Measurements from ENCODE around the gene TTC9. TPM values are rescaled to one million over a fixed set of nuclear protein-coding genes. Genes with fewer than 3 reads are reported as not detected.

TTC9 gene
- total RNA-seq, 4 donors from 2014 or later = 6.3 to 10.2 (median 8.7) TPM

GRCh38 chr14:70721542-70721941 is 79.8 kb downstream of the TTC9 start:
- TF ChIP-seq CTCF (IDR thresholded peaks at IDR 0.05) (no peak), POLR2A (IDR thresholded peaks at IDR 0.05) (no peak)

GRCh38 chr14:70722418-70722817 is 80.7 kb downstream of the TTC9 start:
- DNase-seq (ENCODE audit: low spot score in 2 of 2) = no peak
- TF ChIP-seq CTCF (IDR thresholded peaks at IDR 0.05) = no peak
- no peak for TF ChIP-seq POLR2A (IDR thresholded peaks at IDR 0.05)
- WGBS, 2 donors = 77 to 87% methylated on average over 3 of the region's 3 CpGs
- no peak overlapping the region for H3K4me3 ChIP-seq (ENCODE audit: low read depth, poor library complexity, severe bottlenecking)
- intact Hi-C loops (cut with DNase I; ENCODE audit: low total_unique reads) = no loop called here

More at GRCh38 chr14:70721542-70721941, 79.8 kb downstream of the TTC9 start:
- no peak for DNase-seq (ENCODE audit: low spot score in 2 of 2)
- 73 to 86% methylated on average over 2 of the region's 2 CpGs for WGBS, 2 donors
- intact Hi-C loops (cut with DNase I; ENCODE audit: low total_unique reads) = no loop called here
- no peak overlapping the region for H3K4me3 ChIP-seq (ENCODE audit: low read depth, poor library complexity, severe bottlenecking)

DNA sequence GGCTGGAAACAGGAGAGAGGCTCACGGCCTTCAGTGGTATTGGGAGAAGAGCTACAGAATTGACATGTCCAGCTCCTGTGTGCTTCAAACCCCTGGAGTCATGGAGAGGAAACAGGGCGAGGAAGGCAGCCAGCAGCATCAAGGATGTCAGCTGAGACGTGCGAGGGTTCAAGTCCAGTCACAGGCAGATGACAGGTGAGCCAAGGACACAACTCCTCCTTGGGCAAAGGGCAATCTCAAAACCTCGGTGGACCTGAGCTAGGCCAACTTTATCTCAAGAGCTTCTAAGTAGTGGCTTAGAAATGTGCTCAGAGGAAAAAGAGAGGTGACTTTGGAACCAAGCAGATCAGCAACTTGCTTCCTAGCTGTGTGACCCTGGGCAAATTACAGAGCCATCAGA is 81.6 kb downstream of the TTC9 start:
- no peak for DNase-seq (ENCODE audit: low spot score in 2 of 2)
- 84 to 86% methylated on average over 5 of the region's 5 CpGs for WGBS, 2 donors
- intact Hi-C loops (cut with DNase I; ENCODE audit: low total_unique reads) = no loop called here
- no peak overlapping the region for H3K4me3 ChIP-seq (ENCODE audit: low read depth, poor library complexity, severe bottlenecking)
- TF ChIP-seq CTCF (IDR thresholded peaks at IDR 0.05) (no peak), POLR2A (IDR thresholded peaks at IDR 0.05) (no peak)

DNA sequence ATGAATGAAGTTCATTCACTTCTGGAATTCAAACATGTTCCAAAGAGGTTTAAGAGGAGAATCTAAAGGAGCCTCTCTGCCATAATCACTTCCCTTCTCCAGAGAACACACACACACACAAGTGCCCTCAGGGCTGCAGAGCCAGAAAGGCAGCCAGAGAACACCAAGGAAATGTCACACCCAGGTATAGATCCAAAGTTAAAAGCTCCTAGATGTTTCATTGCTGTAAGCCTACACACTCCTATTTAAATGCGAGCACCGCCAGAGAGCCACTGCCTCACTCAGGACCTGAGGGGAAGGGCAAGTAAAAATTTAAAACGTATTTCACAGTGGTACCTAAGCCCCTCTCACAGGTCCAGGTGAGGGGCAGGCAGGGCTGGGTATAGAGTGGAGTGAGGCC is 82.4 kb downstream of the TTC9 start:
- 33 to 43% methylated on average over 3 of the region's 3 CpGs for WGBS, 2 donors
- TF ChIP-seq CTCF (IDR thresholded peaks at IDR 0.05) (no peak), POLR2A (IDR thresholded peaks at IDR 0.05) (no peak)
- no peak overlapping the region for H3K4me3 ChIP-seq (ENCODE audit: low read depth, poor library complexity, severe bottlenecking)
- intact Hi-C loops (cut with DNase I; ENCODE audit: low total_unique reads) = no loop called here
- no peak for DNase-seq (ENCODE audit: low spot score in 2 of 2)

DNA sequence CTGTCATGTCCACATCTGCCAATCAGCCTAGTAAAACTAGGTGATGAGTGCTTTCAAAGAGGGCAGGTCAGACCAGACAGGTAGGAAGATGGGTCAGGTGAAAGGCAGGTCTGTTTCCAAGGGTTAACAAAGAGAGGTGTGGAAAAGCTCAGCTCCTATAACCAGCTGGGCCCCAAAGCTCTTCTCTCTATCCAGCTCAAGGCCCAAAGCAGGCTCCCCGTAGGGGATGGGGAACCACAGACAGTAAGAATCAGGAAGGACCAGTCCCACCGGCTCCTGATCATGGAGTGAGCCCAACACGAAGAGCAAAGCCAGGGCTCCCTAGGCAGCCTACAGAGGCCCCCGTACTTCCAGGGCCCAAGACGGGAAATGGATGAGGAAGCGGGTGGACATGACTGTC is 83.2 kb downstream of the TTC9 start:
- 76 to 88% methylated on average over 6 of the region's 6 CpGs for WGBS, 2 donors
- DNase-seq (ENCODE audit: low spot score in 2 of 2) = no peak
- no peak overlapping the region for H3K4me3 ChIP-seq (ENCODE audit: low read depth, poor library complexity, severe bottlenecking)
- TF ChIP-seq CTCF (IDR thresholded peaks at IDR 0.05) (no peak), POLR2A (IDR thresholded peaks at IDR 0.05) (no peak)
- intact Hi-C loops (cut with DNase I; ENCODE audit: low total_unique reads) = no loop called here

Other genes starting within 250 kb of the TTC9 start
- gene SYNJ2BP, start 224.8 kb upstream of the TTC9 start, total RNA-seq = 10 to 100 TPM in 2 of 4 donors, 1 to 10 TPM in 2; 5.9 to 14.5 (median 10.5) TPM
- gene ADAM21, start 189.7 kb upstream of the TTC9 start, total RNA-seq = under 1 TPM in 1 of 4 donors, not detected in 3; 0.13 TPM
- gene ADAM20, start 106.9 kb upstream of the TTC9 start, total RNA-seq = 1 to 10 TPM in 1 of 4 donors, under 1 TPM in 2, not detected in 1; 0.58 to 2.1 (median 0.61) TPM
- gene MED6, start 41.3 kb upstream of the TTC9 start, total RNA-seq = 10 to 100 TPM; 27.1 to 58.7 (median 44.3) TPM
- 10 to 100 TPM; 18.3 to 23.9 (median 20.7) TPM for gene MAP3K9, start 167.6 kb downstream of the TTC9 start, total RNA-seq

Measured in lower leg skin (tissue), 4 donors.